Mammary epithelial cell (primary cell): ENCODE data around the gene FXYD6.

Experiments
- EZH2 ChIP-seq: IDR thresholded peaks from 2 replicates; pipeline ENCODE4 v1.6.1; 2012; ENCODE audit warnings: low read length, inconsistent platforms, borderline replicate concordance
- TF ChIP-seq, protein P1 (sequence below), 2 donors: IDR thresholded peaks in 1 of 2; conservative IDR thresholded peaks in 1 of 2; 2 replicates each; pipeline ENCODE4 v1.5.1; 2011 to 2012; ENCODE audit warnings: inconsistent platforms in 2 of 2, low read length in 2 of 2, mild to moderate bottlenecking in 2 of 2, control low read depth in 1 of 2, low read depth in 1 of 2; ENCODE audit not compliant: insufficient read depth in 1 of 2; ENCODE audit errors: extremely low read depth in 1 of 2

DNA sequence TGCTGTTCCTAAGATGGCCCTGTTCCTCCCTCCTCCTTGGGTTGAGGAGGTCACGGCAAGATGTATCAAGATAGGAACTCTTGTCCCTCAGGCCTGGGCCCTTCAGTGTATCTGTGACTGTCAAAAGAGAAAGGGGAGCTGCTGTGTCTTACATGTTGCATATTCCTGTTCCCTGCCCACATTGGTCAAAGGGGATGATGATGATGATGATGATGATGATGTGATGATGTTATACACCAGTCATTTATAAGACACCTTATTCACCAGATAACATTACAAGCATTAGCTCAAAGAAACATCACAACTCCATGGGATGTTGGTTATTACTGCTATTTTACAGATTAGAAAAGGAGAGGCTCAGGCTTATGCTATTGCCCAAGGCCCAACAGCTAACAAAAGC lies 13.7 kb downstream of the FXYD6 start:
- TF ChIP-seq, protein P1, sequence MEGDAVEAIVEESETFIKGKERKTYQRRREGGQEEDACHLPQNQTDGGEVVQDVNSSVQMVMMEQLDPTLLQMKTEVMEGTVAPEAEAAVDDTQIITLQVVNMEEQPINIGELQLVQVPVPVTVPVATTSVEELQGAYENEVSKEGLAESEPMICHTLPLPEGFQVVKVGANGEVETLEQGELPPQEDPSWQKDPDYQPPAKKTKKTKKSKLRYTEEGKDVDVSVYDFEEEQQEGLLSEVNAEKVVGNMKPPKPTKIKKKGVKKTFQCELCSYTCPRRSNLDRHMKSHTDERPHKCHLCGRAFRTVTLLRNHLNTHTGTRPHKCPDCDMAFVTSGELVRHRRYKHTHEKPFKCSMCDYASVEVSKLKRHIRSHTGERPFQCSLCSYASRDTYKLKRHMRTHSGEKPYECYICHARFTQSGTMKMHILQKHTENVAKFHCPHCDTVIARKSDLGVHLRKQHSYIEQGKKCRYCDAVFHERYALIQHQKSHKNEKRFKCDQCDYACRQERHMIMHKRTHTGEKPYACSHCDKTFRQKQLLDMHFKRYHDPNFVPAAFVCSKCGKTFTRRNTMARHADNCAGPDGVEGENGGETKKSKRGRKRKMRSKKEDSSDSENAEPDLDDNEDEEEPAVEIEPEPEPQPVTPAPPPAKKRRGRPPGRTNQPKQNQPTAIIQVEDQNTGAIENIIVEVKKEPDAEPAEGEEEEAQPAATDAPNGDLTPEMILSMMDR (conservative IDR thresholded peaks at IDR 0.05 in 1 of 2, IDR thresholded peaks at IDR 0.05 in 1 of 2; ENCODE audit: extremely low read depth in 1 of 2, insufficient read depth in 1 of 2, low read depth in 1 of 2, low read length in 2 of 2), result no peak
- no peak for TF ChIP-seq EZH2
